Suprapubic skin (tissue), 4 donors: ENCODE data around the gene THG1L. TPM values are rescaled to one million over a fixed set of nuclear protein-coding genes. Genes with fewer than 3 reads are reported as not detected.

ENCODE experiments used
- DNase-seq, 2 donors: peaks; one replicate each; pipeline ENCODE4 v3.0.0-alpha.2; 2019; ENCODE audit warnings: low spot score in 2 of 2
- H3K27ac ChIP-seq: fragments of 200-600 bp; sonication (generic); one replicate; pipeline ENCODE4 v1.5.1; 2019
- H3K27me3 ChIP-seq: fragments of 200-600 bp; sonication (generic); one replicate; pipeline ENCODE4 v1.5.1; 2019
- H3K36me3 ChIP-seq: fragments of 200-600 bp; sonication (generic); one replicate; pipeline ENCODE4 v1.5.1; 2019
- H3K4me1 ChIP-seq: fragments of 200-600 bp; sonication (generic); one replicate; pipeline ENCODE4 v1.5.1; 2019
- H3K4me3 ChIP-seq: fragments of 200-600 bp; sonication (generic); one replicate; pipeline ENCODE4 v1.5.1; 2019; ENCODE audit warnings: mild to moderate bottlenecking
- H3K9me3 ChIP-seq: fragments of 200-600 bp; sonication (generic); one replicate; pipeline ENCODE4 v1.5.1; 2019
- EP300 ChIP-seq: sonication (generic); formaldehyde crosslinking; IDR thresholded peaks from one replicate; pipeline ENCODE4 v1.6.1; 2017; ENCODE audit warnings: antibody characterized with exemption
- POLR2A ChIP-seq, 2 donors: fragments of 450-650 bp; IDR thresholded peaks; one replicate each; pipeline ENCODE4 v1.6.1; 2017; ENCODE audit warnings: antibody characterized with exemption in 2 of 2, mild to moderate bottlenecking in 2 of 2, moderate library complexity in 2 of 2
- POLR2AphosphoS5 ChIP-seq, 3 donors: sonication (generic); formaldehyde crosslinking; IDR thresholded peaks; one replicate each; pipeline ENCODE4 v1.6.1; 2017; ENCODE audit warnings: antibody characterized with exemption in 3 of 3
- WGBS: methylation state at CpG from one replicate; pipeline ENCODE4 v1.1.5; 2018; 5-methylcytosine and 5-hydroxymethylcytosine counted together
- total RNA-seq, 4 donors: library from RNA; depleted of rRNA; stranded (reverse); fragments of >200 nt; gene quantifications; one replicate each; pipeline ENCODE4 v1.1.0, GENCODE V29; 2016
- TF ChIP-seq, protein P1 (sequence below), 2 donors: fragments of 200-600 bp in 1 of 2; fragments of 450-650 bp in 1 of 2; sonication (generic) in 1 of 2; IDR thresholded peaks; one replicate each; pipeline ENCODE4 v1.5.1; 2016 to 2019; ENCODE audit warnings: antibody characterized with exemption in 2 of 2, mild to moderate bottlenecking in 1 of 2, moderate library complexity in 1 of 2

THG1L gene
- total RNA-seq, 4 donors from 2014 or later, result 5.1 to 14.5 (median 11.0) TPM

DNA sequence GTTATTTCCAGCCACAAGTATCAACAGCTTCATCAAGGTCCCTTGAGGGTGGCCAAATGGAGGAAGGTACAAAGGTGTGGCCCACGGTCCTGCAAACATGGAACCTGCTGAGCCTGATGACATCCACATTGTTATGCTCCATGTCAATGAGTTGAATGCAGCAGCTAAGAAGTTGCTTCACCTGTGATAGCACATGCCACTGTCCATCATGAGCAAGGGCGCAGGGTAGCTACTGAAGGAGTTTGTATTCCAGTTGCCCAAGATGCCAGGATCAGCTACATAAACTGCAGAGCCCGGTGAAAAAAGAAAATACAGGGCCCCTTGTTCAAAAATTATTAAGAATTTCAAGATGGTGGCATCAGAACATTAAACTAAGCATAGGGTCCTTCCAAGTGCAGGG lies 36.5 kb downstream of the THG1L start:
- peaks cover 9% of the 10 kb centered on the region for H3K4me1 ChIP-seq
- no peaks in the 10 kb centered on the region for H3K9me3 ChIP-seq
- DNase-seq, result no peak
- 57% methylated on average over 3 of the region's 3 CpGs for WGBS
- no peak overlapping the region for H3K4me3 ChIP-seq
- TF ChIP-seq POLR2A (IDR thresholded peaks at IDR 0.05) (no peak), POLR2AphosphoS5 (IDR thresholded peaks at IDR 0.05) (no peak), EP300 (no peak)
- TF ChIP-seq, protein P1, sequence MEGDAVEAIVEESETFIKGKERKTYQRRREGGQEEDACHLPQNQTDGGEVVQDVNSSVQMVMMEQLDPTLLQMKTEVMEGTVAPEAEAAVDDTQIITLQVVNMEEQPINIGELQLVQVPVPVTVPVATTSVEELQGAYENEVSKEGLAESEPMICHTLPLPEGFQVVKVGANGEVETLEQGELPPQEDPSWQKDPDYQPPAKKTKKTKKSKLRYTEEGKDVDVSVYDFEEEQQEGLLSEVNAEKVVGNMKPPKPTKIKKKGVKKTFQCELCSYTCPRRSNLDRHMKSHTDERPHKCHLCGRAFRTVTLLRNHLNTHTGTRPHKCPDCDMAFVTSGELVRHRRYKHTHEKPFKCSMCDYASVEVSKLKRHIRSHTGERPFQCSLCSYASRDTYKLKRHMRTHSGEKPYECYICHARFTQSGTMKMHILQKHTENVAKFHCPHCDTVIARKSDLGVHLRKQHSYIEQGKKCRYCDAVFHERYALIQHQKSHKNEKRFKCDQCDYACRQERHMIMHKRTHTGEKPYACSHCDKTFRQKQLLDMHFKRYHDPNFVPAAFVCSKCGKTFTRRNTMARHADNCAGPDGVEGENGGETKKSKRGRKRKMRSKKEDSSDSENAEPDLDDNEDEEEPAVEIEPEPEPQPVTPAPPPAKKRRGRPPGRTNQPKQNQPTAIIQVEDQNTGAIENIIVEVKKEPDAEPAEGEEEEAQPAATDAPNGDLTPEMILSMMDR (IDR thresholded peaks at IDR 0.05), result no peak
- no peaks in the 10 kb centered on the region for H3K36me3 ChIP-seq
- no peaks in the 10 kb centered on the region for H3K27me3 ChIP-seq
- no peak overlapping the region for H3K27ac ChIP-seq

DNA sequence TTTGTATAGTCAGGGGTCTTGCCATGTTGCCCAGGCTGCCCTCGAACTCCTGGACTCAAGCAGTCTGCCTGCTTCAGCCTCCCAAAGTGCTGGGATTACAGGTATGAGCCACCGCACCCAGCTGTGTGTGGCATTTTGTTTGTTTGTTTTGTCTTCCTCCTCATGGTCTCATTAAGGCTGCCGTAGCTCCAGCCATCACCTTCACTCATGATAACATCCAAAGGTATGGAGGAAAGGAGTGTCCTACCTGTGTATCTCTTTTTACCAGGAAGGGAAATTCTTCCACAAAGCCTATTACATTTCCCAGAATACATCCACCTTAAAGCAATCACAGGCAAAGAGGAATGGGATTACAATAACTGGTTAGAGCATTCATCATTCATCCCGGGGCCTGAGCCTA lies 39.4 kb downstream of the THG1L start:
- H3K27ac ChIP-seq, result no peak overlapping the region
- no peak overlapping the region for H3K4me3 ChIP-seq
- TF ChIP-seq, protein P1 (IDR thresholded peaks at IDR 0.05), result no peak
- TF ChIP-seq EP300 (no peak), POLR2A (IDR thresholded peaks at IDR 0.05) (no peak), POLR2AphosphoS5 (IDR thresholded peaks at IDR 0.05) (no peak)
- peaks cover 9% of the 10 kb centered on the region for H3K4me1 ChIP-seq
- H3K36me3 ChIP-seq, result no peaks in the 10 kb centered on the region
- H3K27me3 ChIP-seq, result no peaks in the 10 kb centered on the region
- 94% methylated on average over 4 of the region's 4 CpGs for WGBS
- no peak for DNase-seq
- no peaks in the 10 kb centered on the region for H3K9me3 ChIP-seq

DNA sequence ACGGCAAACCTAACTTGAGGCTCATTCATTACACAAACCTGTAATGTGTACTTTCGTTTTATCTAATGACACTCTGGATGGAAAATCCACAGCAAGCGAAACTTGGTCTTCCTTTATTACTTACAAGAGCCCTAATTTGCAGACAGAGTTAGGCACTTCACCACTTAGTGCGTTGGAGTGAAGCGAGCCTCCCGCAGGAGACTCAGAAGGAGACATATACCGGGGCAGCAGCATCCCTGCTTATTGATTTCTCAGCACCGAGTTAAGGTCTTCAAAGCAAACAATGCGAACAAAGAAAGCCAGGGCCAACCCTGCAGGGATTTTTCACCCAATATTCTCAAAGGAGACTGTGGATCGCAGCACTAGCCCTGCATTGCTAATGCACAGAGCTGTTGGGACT lies 40.9 kb downstream of the THG1L start:
- Histone ChIP-seq H3K27ac (no peak overlapping the region), H3K9me3 (no peaks in the 10 kb centered on the region), H3K36me3 (no peaks in the 10 kb centered on the region), H3K4me1 (peaks cover 9% of the 10 kb centered on the region), H3K4me3 (no peak overlapping the region), H3K27me3 (no peaks in the 10 kb centered on the region)
- DNase-seq, result no peak
- 81% methylated on average over 9 of the region's 10 CpGs for WGBS
- TF ChIP-seq, protein P1 (IDR thresholded peaks at IDR 0.05), result no peak
- TF ChIP-seq POLR2A (IDR thresholded peaks at IDR 0.05) (no peak), POLR2AphosphoS5 (IDR thresholded peaks at IDR 0.05) (no peak), EP300 (no peak)

DNA sequence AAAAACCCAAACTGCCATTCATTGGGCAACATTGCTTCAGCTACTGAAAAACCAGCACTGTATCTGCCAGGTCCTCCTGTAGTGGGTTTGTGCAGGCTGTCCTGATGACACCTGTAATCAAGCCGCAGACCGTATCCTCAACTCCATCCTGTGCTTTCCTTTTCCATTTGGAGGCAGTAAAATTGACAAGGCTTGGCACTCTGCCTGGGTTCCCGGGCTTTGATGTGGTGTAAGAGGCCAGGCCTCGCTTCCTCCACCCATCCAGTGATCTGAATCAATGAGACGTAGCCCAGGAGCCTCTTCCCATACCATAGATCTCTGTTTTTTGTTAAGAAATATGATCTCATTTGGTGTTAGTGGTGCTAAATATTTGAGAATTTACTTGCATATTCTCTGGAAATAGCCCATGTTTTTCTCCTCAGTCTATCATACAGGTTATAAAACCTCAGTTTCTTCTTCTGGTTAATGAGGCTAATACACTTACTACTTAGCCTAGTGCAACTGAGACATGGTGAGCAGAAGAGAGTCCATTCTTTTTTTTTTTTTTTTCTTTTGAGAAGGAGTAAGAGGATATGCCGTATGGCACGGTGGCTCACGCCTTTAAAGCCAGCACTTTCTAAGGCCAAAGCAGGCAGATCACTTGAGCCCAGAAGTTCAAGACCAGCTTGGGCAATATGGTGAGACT lies 47.0 kb downstream of the THG1L start:
- Histone ChIP-seq H3K27me3 (no peaks in the 10 kb centered on the region), H3K9me3 (no peaks in the 10 kb centered on the region), H3K4me3 (no peak overlapping the region), H3K36me3 (no peaks in the 10 kb centered on the region), H3K4me1 (no peaks in the 10 kb centered on the region), H3K27ac (no peak overlapping the region)
- 49% methylated on average over 8 of the region's 8 CpGs for WGBS
- no peak for DNase-seq
- TF ChIP-seq EP300 (no peak), POLR2AphosphoS5 (IDR thresholded peaks at IDR 0.05) (no peak), POLR2A (IDR thresholded peaks at IDR 0.05) (no peak)
- TF ChIP-seq, protein P1 (IDR thresholded peaks at IDR 0.05), result no peak

DNA sequence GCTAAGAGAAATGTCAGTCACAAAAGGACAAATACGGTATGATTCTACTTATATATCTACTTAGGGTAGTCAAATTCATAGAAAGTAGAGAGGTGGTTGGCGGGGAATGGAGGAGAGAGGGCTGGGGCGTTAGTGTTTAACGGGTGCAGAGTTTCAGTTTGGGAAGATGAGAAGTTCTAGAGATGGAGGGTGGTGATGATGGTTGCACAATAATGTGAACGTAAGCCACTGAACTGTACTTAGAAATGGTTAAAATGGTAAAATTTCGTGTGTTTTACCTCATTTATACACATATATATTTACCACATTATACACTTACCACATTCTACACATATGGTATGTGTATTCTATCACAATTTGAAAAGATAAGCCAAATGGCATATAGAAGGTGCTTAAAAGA lies 48.0 kb downstream of the THG1L start:
- 88% methylated on average over 6 of the region's 6 CpGs for WGBS
- no peak for DNase-seq
- H3K4me1 ChIP-seq, result no peaks in the 10 kb centered on the region

More for the DNA sequence above, 48.0 kb downstream of the THG1L start:
- Histone ChIP-seq H3K36me3 (no peaks in the 10 kb centered on the region), H3K9me3 (no peaks in the 10 kb centered on the region), H3K4me3 (no peak overlapping the region), H3K27me3 (no peaks in the 10 kb centered on the region), H3K27ac (no peak overlapping the region)
- TF ChIP-seq POLR2A (IDR thresholded peaks at IDR 0.05) (no peak), POLR2AphosphoS5 (IDR thresholded peaks at IDR 0.05) (no peak)
